ENCODE results near the gene PRKRIP1. TPM values are rescaled to one million over a fixed set of nuclear protein-coding genes. Genes with fewer than 3 reads are reported as not detected.

The PRKRIP1 gene
- total RNA-seq, 1 donor from 2014 or later = 37.3 TPM

GRCh38 chr7:102421706-102422240 is 25.6 kb downstream of the PRKRIP1 start:
- Mint-ChIP-seq H3K9me3 (ENCODE audit: unreplicated experiment) (no peaks in the 10 kb centered on the region), H3K4me3 (ENCODE audit: unreplicated experiment) (no peak overlapping the region), H3K27ac (ENCODE audit: unreplicated experiment) (no peak overlapping the region), H3K36me3 (ENCODE audit: low read depth, unreplicated experiment) (peaks cover 18% of the 10 kb centered on the region), H3K27me3 (ENCODE audit: low read depth, unreplicated experiment) (no peaks in the 10 kb centered on the region), H3K4me1 (ENCODE audit: low read depth, unreplicated experiment) (peaks cover 7% of the 10 kb centered on the region)
- no peak for DNase-seq (ENCODE audit: low read depth)
- Histone ChIP-seq H3K4me1 (ENCODE audit: insufficient read depth, low read length) (no peaks in the 10 kb centered on the region), H4K20me1 (ENCODE audit: insufficient read depth, low read length) (peaks cover 31% of the 10 kb centered on the region), H3K36me3 (ENCODE audit: insufficient read depth, low read length) (peaks cover 9% of the 10 kb centered on the region), H3K9me3 (ENCODE audit: insufficient read depth, low read depth, low read length) (no peaks in the 10 kb centered on the region), H3K4me3 (ENCODE audit: insufficient read depth, low read depth, low read length) (no peak overlapping the region), H3K79me2 (ENCODE audit: insufficient read depth, low read length) (peaks cover 11% of the 10 kb centered on the region), H2AFZ (ENCODE audit: low read depth, low read length) (no peak overlapping the region), H3K9ac (ENCODE audit: low read length) (no peak overlapping the region), H3K4me2 (ENCODE audit: low read length) (no peak overlapping the region), H3K27ac (ENCODE audit: low read depth, low read length) (no peak overlapping the region), H3K27me3 (ENCODE audit: insufficient read depth, low read length) (no peaks in the 10 kb centered on the region)
- TF ChIP-seq CTCF (IDR thresholded peaks at IDR 0.05; ENCODE audit: insufficient read depth, low read depth, low read length) (no peak), EZH2 (IDR thresholded peaks at IDR 0.05; ENCODE audit: insufficient read depth, low read length) (no peak)
- no peak for FAIRE-seq

- H3K9me3 ChIP-seq (ENCODE audit: insufficient read depth, low read depth, low read length) = no peaks in the 10 kb centered on the region
- H3K9ac ChIP-seq (ENCODE audit: low read length) = no peak overlapping the region
- H4K20me1 ChIP-seq (ENCODE audit: insufficient read depth, low read length) = peaks cover 24% of the 10 kb centered on the region
- TF ChIP-seq EZH2 (IDR thresholded peaks at IDR 0.05; ENCODE audit: insufficient read depth, low read length) = no peak
- TF ChIP-seq CTCF (IDR thresholded peaks at IDR 0.05; ENCODE audit: insufficient read depth, low read depth, low read length) = no peak
- H3K27ac ChIP-seq (ENCODE audit: low read depth, low read length) = no peak overlapping the region
- no peak overlapping the region for H2AFZ ChIP-seq (ENCODE audit: low read depth, low read length)
- no peak overlapping the region for H3K4me3 Mint-ChIP-seq (ENCODE audit: unreplicated experiment)
- peaks cover 4% of the 10 kb centered on the region for H3K79me2 ChIP-seq (ENCODE audit: insufficient read depth, low read length)
- H3K9me3 Mint-ChIP-seq (ENCODE audit: unreplicated experiment) = no peaks in the 10 kb centered on the region
- no peak overlapping the region for H3K27ac Mint-ChIP-seq (ENCODE audit: unreplicated experiment)
- peaks cover 16% of the 10 kb centered on the region for H3K36me3 Mint-ChIP-seq (ENCODE audit: low read depth, unreplicated experiment)
- H3K4me1 Mint-ChIP-seq (ENCODE audit: low read depth, unreplicated experiment) = peaks cover 7% of the 10 kb centered on the region
- H3K4me1 ChIP-seq (ENCODE audit: insufficient read depth, low read length) = no peaks in the 10 kb centered on the region
- no peak overlapping the region for H3K4me2 ChIP-seq (ENCODE audit: low read length)
- no peak for DNase-seq (ENCODE audit: low read depth)
- H3K36me3 ChIP-seq (ENCODE audit: insufficient read depth, low read length) = peaks cover 8% of the 10 kb centered on the region
- FAIRE-seq = no peak
- no peak overlapping the region for H3K4me3 ChIP-seq (ENCODE audit: insufficient read depth, low read depth, low read length)
- H3K27me3 Mint-ChIP-seq (ENCODE audit: low read depth, unreplicated experiment) = no peaks in the 10 kb centered on the region
- H3K27me3 ChIP-seq (ENCODE audit: insufficient read depth, low read length) = no peaks in the 10 kb centered on the region
Measured at GRCh38 chr7:102424129-102424551, 28.0 kb downstream of the PRKRIP1 start.

GRCh38 chr7:102424787-102425218 is 28.6 kb downstream of the PRKRIP1 start:
- no peak for TF ChIP-seq EZH2 (IDR thresholded peaks at IDR 0.05; ENCODE audit: insufficient read depth, low read length)
- TF ChIP-seq CTCF (IDR thresholded peaks at IDR 0.05; ENCODE audit: insufficient read depth, low read depth, low read length) = no peak
- H3K4me2 ChIP-seq (ENCODE audit: low read length) = no peak overlapping the region
- Mint-ChIP-seq H3K36me3 (ENCODE audit: low read depth, unreplicated experiment) (peaks cover 13% of the 10 kb centered on the region), H3K4me1 (ENCODE audit: low read depth, unreplicated experiment) (peaks cover 7% of the 10 kb centered on the region), H3K27ac (ENCODE audit: unreplicated experiment) (no peak overlapping the region), H3K27me3 (ENCODE audit: low read depth, unreplicated experiment) (no peaks in the 10 kb centered on the region), H3K9me3 (ENCODE audit: unreplicated experiment) (no peaks in the 10 kb centered on the region), H3K4me3 (ENCODE audit: unreplicated experiment) (no peak overlapping the region)
- H3K36me3 ChIP-seq (ENCODE audit: insufficient read depth, low read length) = peaks cover 4% of the 10 kb centered on the region
- H3K9ac ChIP-seq (ENCODE audit: low read length) = no peak overlapping the region
- H3K79me2 ChIP-seq (ENCODE audit: insufficient read depth, low read length) = no peaks in the 10 kb centered on the region
- no peak for DNase-seq (ENCODE audit: low read depth)
- H2AFZ ChIP-seq (ENCODE audit: low read depth, low read length) = no peak overlapping the region
- H4K20me1 ChIP-seq (ENCODE audit: insufficient read depth, low read length) = peaks cover 18% of the 10 kb centered on the region
- no peak for FAIRE-seq
- H3K27me3 ChIP-seq (ENCODE audit: insufficient read depth, low read length) = no peaks in the 10 kb centered on the region
- H3K9me3 ChIP-seq (ENCODE audit: insufficient read depth, low read depth, low read length) = no peaks in the 10 kb centered on the region
- H3K4me3 ChIP-seq (ENCODE audit: insufficient read depth, low read depth, low read length) = no peak overlapping the region
- H3K4me1 ChIP-seq (ENCODE audit: insufficient read depth, low read length) = no peaks in the 10 kb centered on the region
- no peak overlapping the region for H3K27ac ChIP-seq (ENCODE audit: low read depth, low read length)

Measured in astrocyte (in vitro differentiated cells and primary cell).